ENCODE measurements around the gene EIF2B4. TPM values are rescaled to one million over a fixed set of nuclear protein-coding genes. Genes with fewer than 3 reads are reported as not detected.

Gene EIF2B4
- total and polyA plus RNA-seq, 12 donors: 34.2 to 165 (median 46.4) TPM

DNA sequence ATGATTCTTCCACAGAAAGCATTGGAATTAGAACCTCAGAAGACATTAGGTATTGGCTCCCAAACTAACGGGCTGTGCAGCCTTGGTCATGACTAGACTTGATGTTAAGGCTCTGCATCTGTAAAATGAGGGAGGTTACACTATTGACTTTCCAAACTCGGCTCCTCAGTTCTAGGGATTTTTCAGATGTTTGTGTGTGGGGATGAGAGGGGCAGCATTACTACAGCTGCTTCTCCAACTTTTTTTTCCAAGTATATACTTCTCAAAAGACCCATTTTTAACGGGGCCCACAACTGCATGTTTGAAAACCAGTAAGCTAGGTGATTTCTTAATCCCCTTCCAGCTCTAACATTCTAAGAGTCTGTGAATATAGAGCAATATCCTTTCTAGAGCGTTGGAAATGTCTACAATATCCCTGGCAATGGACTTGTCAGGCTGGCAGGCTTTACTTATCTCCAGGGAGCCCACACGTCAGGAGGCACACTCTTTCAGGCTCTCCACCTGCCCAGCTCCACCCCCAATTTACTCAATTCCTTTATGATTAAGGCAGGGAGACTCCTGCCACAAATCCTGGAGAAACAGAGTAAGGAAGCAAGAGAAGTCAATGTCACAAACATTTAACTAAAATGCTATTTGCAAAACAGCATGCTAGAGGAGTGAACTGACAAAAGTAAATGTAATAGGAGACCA is 46.4 kb downstream of the EIF2B4 start:
- intact Hi-C loops (cut with DNase I): no loop called here
- Histone ChIP-seq H3K27me3 (no peaks in the 10 kb centered on the region), H3K4me3 (peak overlapping the region; percentile 19 to 99 (median 76)), H3K36me3 (replicated peaks in 1 of 2) (peaks cover 0 to 31% of the 10 kb centered on the region in 2 donors), H3K9me3 (replicated peaks in 1 of 3) (no peaks in the 10 kb centered on the region), H3K4me1 (replicated peaks in 1 of 2) (peaks cover 34 to 35% of the 10 kb centered on the region in 2 donors), H3K27ac (peak overlapping the region; percentile 83 to 99 (median 98))
- DNase-seq: peak in 3 of 7 donors; percentile 49 to 73 (median 69)
- 7 to 19% (median 13%) methylated on average over 5 of the region's 5 CpGs for WGBS, 4 donors
- TF ChIP-seq POLR2A (IDR thresholded peaks at IDR 0.05): peak in 1 of 2 donors; percentile 41
- TF ChIP-seq, protein P1, sequence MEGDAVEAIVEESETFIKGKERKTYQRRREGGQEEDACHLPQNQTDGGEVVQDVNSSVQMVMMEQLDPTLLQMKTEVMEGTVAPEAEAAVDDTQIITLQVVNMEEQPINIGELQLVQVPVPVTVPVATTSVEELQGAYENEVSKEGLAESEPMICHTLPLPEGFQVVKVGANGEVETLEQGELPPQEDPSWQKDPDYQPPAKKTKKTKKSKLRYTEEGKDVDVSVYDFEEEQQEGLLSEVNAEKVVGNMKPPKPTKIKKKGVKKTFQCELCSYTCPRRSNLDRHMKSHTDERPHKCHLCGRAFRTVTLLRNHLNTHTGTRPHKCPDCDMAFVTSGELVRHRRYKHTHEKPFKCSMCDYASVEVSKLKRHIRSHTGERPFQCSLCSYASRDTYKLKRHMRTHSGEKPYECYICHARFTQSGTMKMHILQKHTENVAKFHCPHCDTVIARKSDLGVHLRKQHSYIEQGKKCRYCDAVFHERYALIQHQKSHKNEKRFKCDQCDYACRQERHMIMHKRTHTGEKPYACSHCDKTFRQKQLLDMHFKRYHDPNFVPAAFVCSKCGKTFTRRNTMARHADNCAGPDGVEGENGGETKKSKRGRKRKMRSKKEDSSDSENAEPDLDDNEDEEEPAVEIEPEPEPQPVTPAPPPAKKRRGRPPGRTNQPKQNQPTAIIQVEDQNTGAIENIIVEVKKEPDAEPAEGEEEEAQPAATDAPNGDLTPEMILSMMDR (IDR thresholded peaks at IDR 0.05): no peak

DNA sequence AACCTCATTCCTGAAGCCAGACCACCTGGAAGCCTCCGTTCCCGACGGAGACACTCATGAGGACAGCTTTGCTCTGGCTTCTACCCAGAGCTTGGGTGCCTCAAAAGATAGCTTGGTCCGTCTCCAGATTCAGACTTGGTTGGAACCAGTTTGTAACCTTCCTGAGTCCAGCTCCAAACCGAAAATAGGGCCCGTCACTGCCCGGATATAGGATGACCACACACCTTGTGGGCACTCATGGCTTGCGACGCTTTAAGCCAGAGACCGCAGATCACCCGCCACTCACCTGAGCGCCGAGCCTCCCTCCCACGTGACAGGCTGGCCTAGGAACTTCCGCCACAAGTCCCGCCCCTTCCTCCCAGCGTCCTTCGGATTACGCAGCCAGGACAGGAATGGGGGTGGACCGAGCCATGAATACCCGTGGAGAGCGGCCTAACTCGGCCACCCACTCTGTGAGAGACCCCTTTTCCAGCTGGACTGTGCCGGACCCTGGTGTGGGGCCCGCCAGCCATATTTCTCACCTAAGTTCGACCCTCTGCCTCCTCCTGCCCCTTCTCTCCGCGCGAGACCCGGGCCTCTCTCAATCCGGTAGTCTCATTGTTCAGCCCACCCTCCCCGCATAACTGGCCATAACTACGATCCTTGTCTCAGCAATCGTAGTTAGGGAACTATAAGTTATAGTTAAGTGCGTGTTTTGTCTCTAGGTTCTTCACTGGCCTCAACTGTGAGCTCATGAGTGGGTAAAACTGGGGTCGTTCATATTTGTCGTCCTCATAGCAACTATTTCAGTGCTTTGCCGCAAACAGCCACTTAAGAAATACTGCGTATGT is 47.2 kb downstream of the EIF2B4 start, which contains the start of gene MPV17:
MPV17 (minus strand) TSS at position 332 of the 830 bp plus-strand sequence. CDS start 580 bp downstream, outside the sequence.
- Histone ChIP-seq H3K4me1 (replicated peaks in 1 of 2) (peaks cover 34 to 35% of the 10 kb centered on the region in 2 donors), H3K27ac (peak within 1 kb of the TSS; percentile 83 to 99 (median 98)), H3K27me3 (no peaks in the 10 kb centered on the region), H3K9me3 (replicated peaks in 1 of 3) (no peaks in the 10 kb centered on the region), H3K4me3 (peak within 1 kb of the TSS; percentile 25 to 99 (median 76)), H3K36me3 (replicated peaks in 1 of 2) (peaks cover 0 to 24% of the 10 kb centered on the region in 2 donors)
- peak; percentile 73 to 95 for TF ChIP-seq POLR2A (IDR thresholded peaks at IDR 0.05)
- TF ChIP-seq, protein P1 (IDR thresholded peaks at IDR 0.05): peak in 1 of 6 experiments; percentile 13
- intact Hi-C loops (cut with DNase I): no loop called here
- peak; percentile 92 to 97 (median 96) for DNase-seq
- 0 to 1% (median 0%) methylated on average over 22 to 39 of the region's 39 CpGs for WGBS, 4 donors

DNA sequence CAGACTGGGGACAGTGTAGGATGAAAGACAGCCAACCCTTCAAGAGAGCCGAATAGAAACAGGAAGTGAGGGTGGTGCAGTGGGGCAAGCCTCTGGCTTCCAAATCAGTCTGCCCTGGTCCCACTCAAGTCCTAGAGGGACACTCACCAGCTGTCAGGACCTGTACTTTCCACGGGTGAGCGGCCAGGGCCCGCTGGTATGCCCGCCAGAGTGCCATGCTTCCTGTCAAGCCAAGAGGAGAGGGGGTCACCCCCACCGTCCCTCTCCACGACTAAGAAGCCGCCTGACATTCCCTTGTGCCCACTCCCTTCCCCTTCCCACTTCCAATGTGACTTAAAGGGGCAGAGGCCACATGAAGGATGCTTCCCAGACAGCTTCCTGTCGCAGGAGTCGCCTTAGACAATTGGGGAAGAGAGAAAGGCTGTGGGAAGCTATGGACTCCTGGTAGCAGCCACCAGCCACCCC is 47.8 kb downstream of the EIF2B4 start:
- TF ChIP-seq, protein P1 (IDR thresholded peaks at IDR 0.05): no peak
- no peak for TF ChIP-seq POLR2A (IDR thresholded peaks at IDR 0.05)
- H3K36me3 ChIP-seq (replicated peaks in 1 of 2): peaks cover 0 to 17% of the 10 kb centered on the region in 2 donors
- H3K27me3 ChIP-seq: no peaks in the 10 kb centered on the region
- peak overlapping the region; percentile 83 to 99 (median 98) for H3K27ac ChIP-seq
- H3K4me3 ChIP-seq: peak overlapping the region; percentile 25 to 99 (median 76)
- intact Hi-C loops (cut with DNase I): no loop called here
- peaks cover 34 to 35% of the 10 kb centered on the region in 2 donors for H3K4me1 ChIP-seq (replicated peaks in 1 of 2)
- H3K9me3 ChIP-seq (replicated peaks in 1 of 3): no peaks in the 10 kb centered on the region
- DNase-seq: peak in 6 of 7 donors; percentile 42 to 69 (median 52)
- WGBS, 4 donors: 4 to 7% (median 5%) methylated on average over 2 to 10 of the region's 10 CpGs
